Measurements from ENCODE around the gene BAIAP2L1.
"Not testable (repeated sequence)": the region's sequence is repeated elsewhere in the genome, so short reads cannot be mapped to it uniquely, and the experiment has no call there.

BAIAP2L1 gene

DNA sequence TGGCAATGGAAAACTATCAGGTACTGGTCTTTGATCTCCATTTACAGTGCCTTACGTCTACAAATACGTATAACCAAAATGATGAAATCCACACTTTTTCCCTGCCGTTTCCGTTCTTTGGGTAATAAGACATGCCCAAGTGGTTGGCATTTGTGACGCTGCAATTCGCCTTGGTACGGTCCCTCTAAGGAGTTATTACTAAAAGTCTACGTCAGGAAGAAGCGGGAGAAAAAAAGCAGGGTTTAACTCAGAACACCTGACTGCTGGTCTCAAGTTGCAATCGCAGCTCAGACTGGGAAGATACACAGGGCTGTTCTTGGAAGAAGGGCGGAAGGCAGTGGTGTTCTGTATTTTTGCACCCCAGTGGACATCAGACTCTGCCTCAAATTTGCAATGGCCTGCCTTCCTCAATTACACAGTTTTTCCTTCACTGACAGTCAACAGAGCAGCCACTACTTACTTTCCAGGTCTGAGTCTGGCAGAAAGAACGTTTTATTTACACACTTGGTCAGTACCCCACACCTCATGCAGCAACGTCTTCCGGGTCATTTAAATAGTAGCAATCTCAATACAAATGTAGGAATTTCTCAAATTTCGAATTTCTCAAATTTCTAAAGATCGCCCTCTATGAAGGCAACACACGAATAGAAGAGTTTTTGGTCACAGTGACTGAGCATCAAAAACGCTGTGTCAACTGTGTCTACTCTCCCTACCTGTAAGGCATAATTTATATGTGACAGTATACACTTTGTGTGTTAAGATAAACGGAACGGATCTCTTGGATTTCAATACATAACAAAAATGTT lies 2.1 kb downstream of the BAIAP2L1 start:
- no peak for DNase-seq

DNA sequence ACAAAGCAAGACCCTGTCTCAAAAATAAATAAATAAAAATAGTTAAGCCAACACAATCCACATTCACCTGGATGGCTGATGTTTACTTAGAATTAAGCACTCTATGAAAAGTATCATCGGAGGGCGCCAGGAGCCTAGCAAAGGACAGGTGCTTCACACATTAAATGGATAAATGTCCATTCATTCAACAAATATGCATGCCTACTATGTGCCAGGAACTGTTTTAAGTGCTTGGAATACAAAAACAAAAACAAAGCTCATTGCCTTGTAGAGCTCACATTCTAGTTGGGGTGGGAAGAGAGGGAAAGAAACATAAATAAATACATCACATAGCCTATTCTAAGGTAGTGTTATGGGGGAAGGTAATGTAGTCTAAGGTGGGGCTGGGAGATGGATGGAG lies 4.1 kb downstream of the BAIAP2L1 start:
- no peak for DNase-seq

DNA sequence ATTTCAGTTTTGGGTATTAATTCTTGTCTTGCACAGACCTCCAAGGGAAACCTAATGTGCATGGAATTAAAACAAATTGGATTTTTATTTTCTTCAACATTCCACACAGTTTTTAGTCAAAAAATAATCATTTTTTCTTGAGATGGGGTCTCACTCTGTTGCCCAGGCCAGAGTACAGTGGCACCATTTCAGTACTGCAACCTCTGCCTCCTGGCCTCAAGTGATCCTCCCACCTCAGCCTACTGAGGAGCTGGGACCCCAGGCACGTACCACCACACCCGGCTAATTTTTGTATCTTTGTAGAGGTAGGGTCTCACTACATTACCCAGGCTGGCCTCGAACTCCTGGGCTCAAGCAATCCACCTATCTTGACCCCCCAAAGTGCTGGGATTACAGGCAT lies 4.9 kb downstream of the BAIAP2L1 start:
- DNase-seq: no peak

DNA sequence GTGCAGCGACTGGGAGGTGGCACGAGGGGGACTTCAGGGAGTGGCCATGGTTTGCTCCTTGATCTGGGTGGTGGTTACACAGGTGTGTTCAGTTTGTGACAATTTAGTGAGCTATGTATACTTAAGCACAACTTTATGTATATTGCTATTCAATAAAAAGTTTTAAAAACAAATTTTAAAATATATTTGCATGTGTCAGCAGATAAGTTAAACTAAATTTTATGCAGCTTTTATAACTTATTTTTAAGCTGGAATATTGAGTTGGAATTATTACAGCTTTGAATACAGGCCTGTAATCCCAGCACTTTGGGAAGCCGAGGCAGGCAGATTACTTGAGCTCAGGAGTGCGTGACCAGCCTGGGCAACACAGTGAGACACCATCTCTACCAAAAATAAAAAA lies 5.4 kb downstream of the BAIAP2L1 start:
- no peak for DNase-seq

DNA sequence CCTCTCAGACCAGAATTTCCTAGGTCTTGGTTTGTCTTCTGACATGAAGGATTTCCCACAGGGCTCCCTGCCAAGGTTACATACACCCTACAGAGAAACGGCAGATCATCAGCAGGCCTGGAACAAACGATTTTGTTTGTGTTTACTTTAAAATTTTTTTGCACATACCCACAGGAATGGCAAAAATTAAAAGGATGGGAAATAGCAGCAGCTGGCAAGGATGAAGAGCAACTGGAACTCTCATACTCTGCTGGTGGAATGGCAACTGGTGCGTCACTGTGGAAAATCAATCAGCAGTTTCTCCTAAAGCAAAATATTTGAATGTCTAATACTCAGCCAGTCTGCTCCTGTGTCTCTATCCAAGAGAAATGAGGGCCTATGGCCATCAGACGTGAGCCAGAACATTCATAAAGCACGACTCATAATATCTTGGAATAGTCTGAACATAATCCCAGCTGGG lies 6.5 kb downstream of the BAIAP2L1 start:
- DNase-seq: no peak

DNA sequence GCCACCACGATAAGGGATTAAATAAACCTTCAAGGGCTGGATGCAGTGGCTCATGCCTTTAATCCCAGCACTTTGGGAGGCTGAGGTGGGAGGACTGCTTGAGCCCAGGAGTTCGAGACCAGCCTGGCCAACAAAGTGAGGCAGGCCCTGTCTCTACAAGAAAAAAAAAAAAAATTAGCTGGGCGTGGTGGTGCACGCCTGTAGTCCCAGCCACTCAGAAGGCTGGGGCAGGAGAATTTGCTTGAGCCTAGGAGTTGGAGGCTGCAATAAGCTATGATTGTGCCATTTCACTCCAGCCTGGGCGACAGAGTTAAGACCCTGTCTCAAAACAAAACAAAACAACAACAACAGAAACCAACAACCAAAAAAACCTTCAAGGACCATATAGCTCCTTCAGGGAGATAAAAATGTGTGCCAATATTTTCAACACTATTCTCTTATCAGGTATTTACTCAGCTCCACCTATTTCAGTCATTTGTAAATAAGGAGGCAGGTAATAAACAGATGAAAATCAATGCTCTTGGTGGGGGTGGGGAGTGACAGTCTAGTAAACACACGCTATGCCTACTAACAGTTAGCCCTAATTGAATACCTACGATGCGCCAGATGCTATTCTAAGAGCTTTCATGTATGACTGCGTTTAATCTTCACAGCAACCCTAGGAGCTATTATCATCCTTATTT lies 13.2 kb downstream of the BAIAP2L1 start:
- DNase-seq: no peak

DNA sequence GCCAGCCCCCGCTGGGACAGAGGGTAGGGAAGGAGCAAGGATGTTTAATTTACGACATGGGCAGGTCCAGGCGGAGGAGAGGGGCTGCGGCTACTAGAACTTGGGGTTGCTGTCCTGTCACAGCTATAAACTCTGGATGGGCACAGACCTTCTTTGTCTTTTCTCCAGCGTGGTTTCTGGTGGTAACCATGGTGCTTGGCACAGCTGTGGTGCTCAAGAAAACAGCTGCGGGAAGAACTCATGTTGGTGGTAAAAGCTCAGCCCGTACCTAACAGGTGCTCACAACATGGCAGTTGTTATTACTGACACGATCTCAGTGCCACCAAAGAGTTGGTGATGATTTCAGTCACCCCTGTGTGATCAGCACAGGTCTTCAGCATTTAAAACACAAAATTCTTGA lies 13.8 kb downstream of the BAIAP2L1 start:
- DNase-seq: no peak

DNA sequence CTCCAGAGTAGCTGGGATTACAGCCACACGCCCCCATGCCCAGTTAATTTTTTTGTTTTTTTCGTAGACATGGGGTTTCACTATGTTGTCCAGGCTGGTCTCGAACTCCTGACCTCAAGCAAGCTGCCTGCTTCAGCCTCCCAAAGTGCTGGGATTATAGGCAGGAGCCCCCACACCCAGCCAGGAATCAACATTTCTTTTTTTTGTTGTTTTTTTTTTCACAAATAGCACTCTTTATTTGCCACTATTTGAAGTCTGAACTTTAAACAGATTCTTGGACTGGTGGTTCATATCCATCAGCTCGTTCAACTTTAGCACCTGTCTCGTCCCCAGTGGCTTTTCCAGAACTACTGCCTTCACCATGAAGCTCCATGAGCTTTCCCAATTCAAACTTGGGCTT lies 15.4 kb downstream of the BAIAP2L1 start:
- DNase-seq: not testable (repeated sequence)

DNA sequence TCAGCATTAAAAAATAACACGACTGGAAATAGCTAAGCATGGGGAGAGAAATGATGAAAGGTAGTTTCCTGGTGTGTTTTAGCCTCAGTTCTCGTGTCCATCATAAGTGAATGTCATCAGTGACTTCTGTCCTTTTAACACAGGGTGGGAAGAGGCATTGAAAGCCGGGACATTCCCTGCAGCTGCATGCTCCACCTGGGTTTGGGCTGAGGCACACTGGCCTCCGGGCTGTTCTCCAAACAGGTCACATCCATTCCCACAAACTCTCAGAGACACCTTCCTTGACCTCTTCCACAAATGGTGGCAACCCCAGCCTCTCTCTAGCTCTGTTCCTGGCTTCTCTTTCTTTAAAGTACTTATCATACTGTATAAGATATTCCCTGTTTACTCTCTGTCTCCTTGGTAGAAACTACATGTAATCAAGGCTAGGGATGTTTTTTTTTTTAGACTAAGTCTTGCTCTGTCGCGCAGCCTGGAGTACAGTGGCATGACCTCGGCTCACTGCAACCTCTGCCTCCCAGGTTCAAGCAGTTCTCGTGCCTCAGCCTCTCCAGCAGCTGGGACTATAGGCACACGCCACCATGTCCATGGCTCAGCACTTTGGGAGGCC lies 22.6 kb downstream of the BAIAP2L1 start:
- DNase-seq: no peak

DNA sequence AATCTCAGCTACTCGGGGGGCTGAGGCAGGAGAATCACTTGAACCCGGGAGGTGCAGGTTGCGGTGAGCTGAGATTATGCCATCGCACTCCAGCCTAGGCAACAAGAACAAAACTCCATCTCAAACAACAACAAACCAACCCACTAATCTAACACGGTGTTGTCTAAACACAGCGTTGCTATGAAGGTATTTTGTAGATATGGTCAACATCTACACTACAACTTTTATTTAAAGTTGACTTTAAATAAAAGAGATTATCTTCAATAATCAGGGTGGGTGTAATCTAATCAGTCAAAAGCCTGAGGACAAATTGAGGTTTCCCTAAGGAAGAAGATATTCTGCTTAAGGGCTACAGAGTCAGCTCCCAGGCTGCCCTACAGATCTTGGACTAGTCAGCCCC lies 24.2 kb downstream of the BAIAP2L1 start:
- no peak for DNase-seq

DNA sequence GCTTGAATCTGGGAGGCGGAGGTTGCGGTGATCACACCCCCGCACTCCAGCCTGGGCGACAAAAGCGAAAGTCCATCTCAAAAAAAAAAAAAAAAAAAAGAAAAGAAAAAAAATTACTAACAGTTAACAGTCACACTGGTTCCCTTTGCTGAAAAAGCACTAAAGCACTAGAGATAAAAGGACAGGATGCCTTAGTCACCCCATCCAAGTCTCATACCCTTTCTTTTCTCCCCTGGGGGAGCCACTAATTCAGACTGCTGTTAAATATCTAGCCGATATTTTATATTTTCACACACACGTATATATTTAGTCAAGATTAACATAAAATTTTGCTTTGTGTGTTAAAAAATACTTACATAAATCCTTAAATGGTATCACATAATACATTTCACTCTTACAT lies 25.2 kb downstream of the BAIAP2L1 start:
- DNase-seq: no peak

DNA sequence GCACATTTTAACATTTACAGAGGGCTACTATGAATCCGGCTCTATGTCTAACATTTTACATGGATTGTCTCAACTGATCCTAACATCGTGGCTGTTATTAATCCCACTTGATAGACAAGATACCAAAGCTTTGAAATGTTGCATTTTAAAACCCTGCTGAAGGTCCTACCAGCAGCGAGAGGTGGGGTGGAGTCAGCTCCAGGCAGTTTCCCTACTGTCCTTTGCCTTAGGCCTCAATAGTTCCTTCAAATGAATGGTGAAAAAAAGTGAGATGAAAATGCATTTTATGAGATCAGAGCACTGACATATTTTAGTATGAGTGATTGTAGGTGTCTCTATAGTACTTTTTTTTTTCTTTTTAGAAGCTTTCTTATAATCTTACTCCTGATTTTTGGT lies 26.6 kb downstream of the BAIAP2L1 start:
- DNase-seq: no peak

DNA sequence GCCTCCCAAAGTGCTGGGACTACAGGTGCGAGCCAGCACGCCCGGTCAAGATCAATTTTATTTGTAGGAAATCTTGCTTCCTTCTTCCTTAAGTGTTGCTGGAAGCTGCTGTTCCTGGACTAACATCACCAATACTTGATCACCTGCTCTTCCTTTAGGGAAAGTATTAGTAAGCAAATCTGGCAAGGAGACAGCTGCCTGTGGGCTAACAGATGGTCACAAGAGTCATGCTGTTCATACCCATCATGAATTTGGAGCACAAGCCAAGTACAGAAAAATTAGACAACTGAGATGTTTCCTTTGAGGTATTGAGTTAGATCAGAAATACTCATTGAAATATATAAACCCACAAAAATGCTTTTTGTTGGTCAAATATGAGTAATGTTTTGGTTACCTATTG lies 27.9 kb downstream of the BAIAP2L1 start:
- no peak for DNase-seq

DNA sequence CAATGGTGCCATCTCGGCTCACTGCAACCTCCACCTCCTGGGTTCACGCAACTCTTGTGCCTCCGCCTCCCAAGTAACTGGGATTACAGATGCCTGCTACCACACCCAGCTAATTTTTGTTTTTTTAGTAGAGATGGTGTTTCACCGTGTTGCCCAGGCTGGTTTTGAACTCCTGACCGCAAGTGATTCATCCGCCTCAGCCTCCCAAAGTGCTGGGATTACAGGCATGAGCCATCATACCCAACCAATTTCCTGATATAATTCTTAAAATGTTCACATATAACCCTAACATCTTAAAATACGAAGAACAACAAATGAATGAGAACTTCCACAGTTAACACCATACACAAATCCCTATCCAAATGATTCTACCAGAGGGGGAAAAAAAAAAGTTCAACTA lies 31.2 kb downstream of the BAIAP2L1 start:
- DNase-seq: no peak

DNA sequence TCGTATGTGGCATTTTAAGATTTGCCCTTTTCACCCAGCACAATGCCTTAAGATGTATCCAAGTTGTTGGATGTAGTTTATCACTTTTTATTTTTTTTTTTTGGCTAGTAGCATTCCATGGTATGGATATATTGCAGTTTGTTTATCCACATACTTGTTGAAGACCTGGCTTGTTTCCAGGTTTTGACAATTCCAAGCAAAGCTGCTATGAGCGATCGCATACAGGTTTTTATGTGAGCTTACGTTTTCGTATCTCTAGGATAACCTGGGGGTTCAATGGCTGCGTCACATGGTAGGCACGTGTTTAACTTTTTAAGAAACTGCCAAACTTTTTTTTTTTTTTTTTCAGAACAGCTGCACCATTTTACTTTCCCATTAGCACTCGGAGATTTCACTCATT lies 32.2 kb downstream of the BAIAP2L1 start:
- DNase-seq: no peak

DNA sequence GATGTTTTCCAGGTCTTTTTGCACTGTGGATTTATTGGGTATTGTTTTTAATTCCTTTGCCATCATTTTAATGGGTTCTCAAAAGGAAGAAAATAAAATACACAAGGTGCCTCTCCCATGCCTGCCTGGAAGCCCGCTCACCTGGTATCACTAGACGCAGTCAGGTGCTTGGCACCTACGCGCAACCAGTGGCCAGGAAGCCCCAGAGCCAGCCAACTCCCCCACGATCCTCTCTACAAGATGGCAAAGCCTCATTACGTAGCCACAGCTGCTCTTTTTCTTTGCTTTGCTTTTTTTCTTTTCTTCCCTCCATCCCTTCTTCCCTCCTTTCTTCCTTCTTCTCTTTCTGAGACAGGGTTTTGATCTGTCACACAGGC lies 34.3 kb downstream of the BAIAP2L1 start:
- DNase-seq: no peak

DNA sequence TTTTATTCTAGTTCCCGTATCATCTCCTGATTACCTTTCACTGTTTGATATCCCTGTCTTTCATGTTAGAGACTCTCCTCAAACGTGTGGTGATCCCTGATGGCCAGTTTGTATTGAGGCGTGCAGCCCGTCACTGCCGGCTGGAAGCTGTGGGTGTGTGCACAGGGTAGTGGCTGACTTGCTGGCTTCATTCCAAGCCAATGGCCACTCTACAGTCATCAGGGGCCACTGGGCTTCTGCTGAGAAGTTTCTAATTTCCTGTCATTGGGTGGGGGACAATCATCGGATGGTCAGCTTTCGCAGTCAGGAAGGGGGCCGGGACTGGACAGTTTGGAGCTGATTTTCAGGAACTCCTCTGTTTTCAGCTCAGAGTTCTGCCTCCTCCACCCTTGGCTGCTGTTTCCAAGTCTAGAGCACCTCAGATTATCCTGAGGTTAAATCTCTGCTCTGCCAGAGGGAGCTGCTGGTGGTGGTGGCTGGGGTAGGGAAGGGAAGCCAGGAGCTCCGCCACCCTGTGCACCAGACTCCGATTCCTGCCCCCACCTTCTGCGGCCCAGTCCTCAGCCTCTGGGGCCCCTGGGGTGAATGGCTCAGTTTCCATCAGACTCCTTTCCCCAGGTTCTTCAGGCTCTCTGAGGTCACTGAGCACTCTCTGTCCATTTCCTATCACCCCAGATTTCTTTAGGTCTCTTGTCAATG lies 34.9 kb downstream of the BAIAP2L1 start:
- DNase-seq: no peak

DNA sequence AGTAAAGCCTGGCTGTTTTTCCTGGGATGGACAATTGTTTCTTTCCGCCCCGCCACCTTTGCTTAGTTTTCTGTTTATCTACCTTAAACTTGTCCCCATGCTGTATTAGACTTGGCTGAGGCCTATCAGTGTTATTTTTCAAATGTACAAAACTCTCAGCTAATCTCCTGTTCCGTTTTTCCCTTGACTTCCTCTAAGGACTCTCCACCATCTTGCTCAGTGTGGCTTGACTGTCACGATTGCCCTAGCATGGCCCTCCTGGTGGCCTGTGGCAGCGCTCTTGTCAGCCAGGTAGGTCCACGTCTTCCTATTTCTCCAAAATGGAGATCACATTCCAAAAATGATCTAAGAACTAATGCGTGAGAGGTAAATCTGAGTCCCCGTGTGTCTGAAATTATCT lies 36.7 kb downstream of the BAIAP2L1 start:
- no peak for DNase-seq

DNA sequence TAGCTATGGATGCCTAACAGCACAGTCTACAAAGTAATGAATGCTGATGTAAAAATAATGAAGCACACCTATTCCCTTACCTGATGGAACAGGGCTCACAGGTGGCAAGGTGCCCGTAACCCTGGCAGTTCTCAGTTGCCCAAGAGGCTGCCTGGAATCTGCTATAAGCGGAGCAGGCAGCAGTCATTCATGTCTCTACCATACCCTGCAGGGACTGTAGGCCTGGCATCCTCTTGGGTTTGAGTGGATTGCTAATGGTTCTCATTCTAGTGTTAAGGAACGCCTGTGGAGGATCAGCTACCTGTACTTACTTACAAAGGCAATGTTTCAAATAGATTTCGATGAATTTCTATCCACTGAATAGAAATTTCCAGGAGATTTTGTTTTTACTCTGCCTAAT lies 38.4 kb downstream of the BAIAP2L1 start:
- no peak for DNase-seq

DNA sequence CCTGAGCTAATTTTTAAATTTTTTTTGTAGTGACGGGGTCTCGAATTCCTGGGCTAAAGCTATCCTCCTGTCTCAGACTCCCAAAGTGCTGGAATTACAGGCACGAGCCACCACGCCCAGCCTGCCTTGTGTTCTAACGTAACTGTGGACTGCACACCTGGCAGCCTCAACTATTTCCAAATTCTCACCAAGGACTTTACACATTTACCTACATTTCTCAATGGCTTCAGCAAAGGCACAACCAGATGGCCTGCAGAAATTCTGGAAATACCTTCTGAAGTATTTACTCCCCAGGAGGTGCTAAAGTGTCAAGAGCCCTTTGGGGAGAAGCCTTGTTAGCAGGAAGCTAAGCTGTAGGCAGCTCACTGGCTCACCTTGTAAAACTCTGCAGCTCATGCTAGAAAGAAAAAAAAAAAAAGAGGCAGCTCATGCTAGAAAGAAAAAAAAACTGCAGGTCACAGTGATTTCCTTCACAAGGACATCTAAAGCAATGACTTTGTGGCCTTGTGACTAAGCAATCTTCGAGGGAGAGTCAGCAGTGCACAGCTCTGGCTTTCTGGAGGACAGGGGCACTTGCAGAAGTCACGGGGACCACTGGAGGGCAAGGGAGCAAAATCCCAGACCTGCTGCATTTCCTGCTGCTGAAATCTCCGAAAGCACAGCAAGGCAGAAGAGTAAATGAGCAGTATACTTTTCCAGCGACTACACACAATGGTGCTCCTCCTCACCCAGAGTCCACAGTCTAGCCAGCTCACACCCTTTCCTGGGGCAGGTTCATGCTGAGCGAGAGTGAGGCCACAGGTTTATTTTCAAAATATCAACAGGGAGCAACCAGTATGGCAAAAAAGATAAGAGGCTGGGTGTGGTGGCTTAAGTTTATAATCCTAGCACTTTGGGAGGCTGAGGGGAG lies 40.4 kb downstream of the BAIAP2L1 start:
- no peak for DNase-seq

DNA sequence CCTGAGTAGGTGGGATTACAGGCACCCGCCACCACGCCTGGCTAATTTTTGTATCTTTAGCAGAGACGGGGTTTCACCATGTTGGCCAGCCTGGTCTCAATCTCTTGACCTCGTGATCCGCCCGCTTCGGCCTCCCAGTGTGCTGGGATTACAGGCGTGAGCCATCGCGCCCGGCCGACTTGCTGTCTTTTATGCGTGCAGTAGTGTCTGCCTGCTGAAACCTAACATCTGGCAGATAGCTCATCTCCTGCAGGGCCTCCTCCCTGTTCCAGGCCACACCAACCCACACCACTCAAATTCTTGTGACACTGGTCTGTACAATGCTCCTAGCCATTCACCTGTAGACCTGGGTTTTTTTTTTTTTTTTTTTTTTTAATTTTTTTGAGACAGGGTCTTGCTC lies 41.5 kb downstream of the BAIAP2L1 start:
- no peak for DNase-seq

DNA sequence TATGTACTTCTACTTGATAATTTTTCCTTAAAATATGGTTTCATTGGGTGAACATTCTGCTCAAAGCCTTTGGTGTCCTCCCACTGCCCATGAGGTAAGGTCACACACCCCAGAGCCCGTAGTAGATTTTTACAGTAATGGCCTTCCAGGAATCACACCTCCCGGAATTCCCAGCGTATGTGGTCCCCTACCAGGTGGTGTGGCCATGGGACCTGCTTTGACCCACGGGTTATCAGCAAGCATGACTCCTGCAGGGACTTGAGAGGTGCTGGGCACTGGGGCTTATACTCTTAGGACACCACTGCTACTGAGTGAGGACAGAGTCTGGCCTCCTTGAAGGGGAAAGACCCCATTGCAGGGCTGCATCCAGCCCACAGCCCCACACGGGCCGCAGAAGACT lies 42.2 kb downstream of the BAIAP2L1 start:
- DNase-seq: no peak

DNA sequence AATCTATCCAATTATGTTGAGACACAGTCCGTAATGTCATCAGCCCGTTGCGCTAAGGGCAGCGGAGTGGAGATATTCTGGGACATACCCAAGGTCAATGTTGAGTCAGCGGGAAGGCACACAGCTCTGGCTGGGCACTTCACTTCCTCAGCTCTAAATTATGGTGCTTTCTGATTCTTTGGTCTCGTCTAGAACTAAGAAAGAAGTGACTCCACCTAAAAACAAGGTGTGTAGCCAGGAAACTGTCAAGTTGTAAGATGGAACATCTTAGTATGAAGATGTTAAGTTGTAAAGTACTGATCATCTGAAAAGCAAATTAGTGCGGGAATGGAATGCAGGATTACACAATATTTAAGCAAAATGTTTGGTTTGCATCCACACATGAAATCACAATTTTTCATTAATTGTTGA lies 43.1 kb downstream of the BAIAP2L1 start:
- DNase-seq: no peak

All from activated CD8-positive, alpha-beta memory T cell treated with anti-CD3 and anti-CD28 coated beads, Interleukin-2, amount 50 U/mL, for 48 hours (primary cell).